ENCODE results near the gene KSR2.
"Not testable (repeated sequence)": the region's sequence is repeated elsewhere in the genome, so short reads cannot be mapped to it uniquely, and the experiment has no call there.

KSR2 gene

GRCh38 chr12:117680312-117680711, 288.5 kb downstream of the KSR2 start:
- no peak for DNase-seq

- no peak for DNase-seq
Measured at GRCh38 chr12:117679776-117680175, 289.0 kb downstream of the KSR2 start.

- DNase-seq = no peak
Measured at GRCh38 chr12:117674763-117675162, 294.0 kb downstream of the KSR2 start.

GRCh38 chr12:117674313-117674712, 294.5 kb downstream of the KSR2 start:
- DNase-seq = no peak

- no peak for DNase-seq
Measured at GRCh38 chr12:117671734-117672133, 297.1 kb downstream of the KSR2 start.

GRCh38 chr12:117664169-117664568, 304.6 kb downstream of the KSR2 start:
- DNase-seq = no peak

- DNase-seq = no peak
Measured at GRCh38 chr12:117662620-117663395, 306.0 kb downstream of the KSR2 start.

- DNase-seq = no peak
Measured at GRCh38 chr12:117662220-117662619, 306.6 kb downstream of the KSR2 start.

- no peak for DNase-seq
Measured at GRCh38 chr12:117661471-117661870, 307.3 kb downstream of the KSR2 start.

- no peak for DNase-seq
Measured at GRCh38 chr12:117660896-117661295, 307.9 kb downstream of the KSR2 start.

- no peak for DNase-seq
Measured at GRCh38 chr12:117658226-117658625, 310.6 kb downstream of the KSR2 start.

- DNase-seq = no peak
Measured at GRCh38 chr12:117649796-117650195, 319.0 kb downstream of the KSR2 start.

GRCh38 chr12:117646520-117646919, 322.3 kb downstream of the KSR2 start:
- DNase-seq = no peak

- no peak for DNase-seq
Measured at GRCh38 chr12:117645473-117645872, 323.3 kb downstream of the KSR2 start.

- no peak for DNase-seq
Measured at GRCh38 chr12:117643971-117644370, 324.8 kb downstream of the KSR2 start.

- DNase-seq = no peak
Measured at GRCh38 chr12:117641885-117642284, 326.9 kb downstream of the KSR2 start.

GRCh38 chr12:117640511-117640910, 328.3 kb downstream of the KSR2 start:
- DNase-seq = no peak

GRCh38 chr12:117629454-117629853, 339.3 kb downstream of the KSR2 start:
- no peak for DNase-seq

- not testable (repeated sequence) for DNase-seq
Measured at GRCh38 chr12:117628711-117629110, 340.1 kb downstream of the KSR2 start.

- no peak for DNase-seq
Measured at GRCh38 chr12:117622741-117623140, 346.0 kb downstream of the KSR2 start.

GRCh38 chr12:117622087-117622486, 346.7 kb downstream of the KSR2 start:
- DNase-seq = no peak

GRCh38 chr12:117607778-117608177, 361.0 kb downstream of the KSR2 start:
- DNase-seq = no peak

- DNase-seq = no peak
Measured at GRCh38 chr12:117606945-117607344, 361.8 kb downstream of the KSR2 start.

GRCh38 chr12:117606024-117606423, 362.8 kb downstream of the KSR2 start:
- DNase-seq = no peak
